ENCODE results near the gene GSDMA. TPM values are rescaled to one million over a fixed set of nuclear protein-coding genes. Genes with fewer than 3 reads are reported as not detected.

GSDMA gene
- total and polyA plus RNA-seq, 9 of the 15 experiments (the other 6 are each of a cell fraction or from before 2014, with no cell fraction given), result 0.04 to 0.13 (median 0.07) TPM; not detected in 2

GRCh38 chr17:40015005-40015997 is 52.5 kb downstream of the GSDMA start, which contains the start of gene CSF3:
Gene CSF3, plus strand, starts transcription at chr17:40015440. Its CDS starts 35 bp downstream, at chr17:40015475.
- no peaks in the 10 kb centered on the region for H3K27me3 ChIP-seq (ENCODE audit: control insufficient read depth in 2 of 2, insufficient read depth in 2 of 2, low read length in 2 of 2)
- no peak for ATAC-seq
- WGBS (ENCODE audit: insufficient coverage, low coverage, missing lambda C conversion rate), result 55% methylated on average over 18 of the region's 20 CpGs
- no peak for DNase-seq (ENCODE audit: extremely low read depth in 1 of 4, low spot score in 3 of 4)
- no peaks in the 10 kb centered on the region for H4K20me1 ChIP-seq (replicated peaks; ENCODE audit: control insufficient read depth, insufficient read depth, low read length)
- no peak for FAIRE-seq
- H3K9me1 ChIP-seq (ENCODE audit: control insufficient read depth, insufficient read depth, low read length), result no peaks in the 10 kb centered on the region
- no peak within 1 kb of the TSS for H3K27ac ChIP-seq (ENCODE audit: extremely low read depth, low read depth, low read length)
- intact Hi-C loops (cut with micrococcal nuclease), result loop anchor here (10.0 kb wide), 2 partner anchors 150 to 340 kb away; no protein-coding TSS in a partner anchor
- peak within 1 kb of the TSS; percentile 68 for H2AFZ ChIP-seq (ENCODE audit: low read depth, low read length)
- H3K79me2 ChIP-seq (ENCODE audit: control insufficient read depth, insufficient read depth, low read length), result no peaks in the 10 kb centered on the region
- CTCF ChIA-PET (ENCODE audit: low intra/inter-chr PET ratio), result interaction anchor here (2.9 kb wide), 1 partner anchor 97 kb away, joined by 15 read pairs; no protein-coding TSS in a partner anchor
- in situ Hi-C loops (cut with MboI), result loop anchor here (10.0 to 25.0 kb wide), 2 partner anchors 272 to 340 kb away; partner anchors contain the start of gene CDC6
- H3K9ac ChIP-seq (ENCODE audit: insufficient read depth in 1 of 2, low read depth in 2 of 2, low read length in 2 of 2), result peak within 1 kb of the TSS in 1 of 2 experiments; percentile 77; a peak in 2 of 4 replicates
- no peak within 1 kb of the TSS for H3K4me3 ChIP-seq
- H3K36me3 ChIP-seq (ENCODE audit: control insufficient read depth, insufficient read depth, low read length), result peaks cover 19% of the 10 kb centered on the region; the same call in 1 of the 3 replicates
- BruUV-seq (replicated peaks), result no TSS peak
- peak; percentile 43; the same call in 1 of the 2 replicates for TF ChIP-seq FOXA1 (IDR thresholded peaks at IDR 0.05; ENCODE audit: borderline replicate concordance)
- TF ChIP-seq MCM3 (IDR thresholded peaks at IDR 0.05), result no peak
- TF ChIP-seq PHB (CRISPR knock-in tag; IDR thresholded peaks at IDR 0.05), result no peak
- H3K4me1 ChIP-seq (replicated peaks in 1 of 2; ENCODE audit: control insufficient read depth in 2 of 2, insufficient read depth in 2 of 2, low read length in 2 of 2), result peaks cover 5 to 64% of the 10 kb centered on the region in 2 experiments; a peak in 3 of 5 replicates
- H3K4me2 ChIP-seq (ENCODE audit: insufficient read depth, low read length), result no peak within 1 kb of the TSS
- POLR2A ChIA-PET, result interaction anchor here (0.5 to 1.2 kb wide), 6 partner anchors 16 to 196 kb away, joined by 3 to 6 read pairs (median 4); partner anchors contain the start of gene NR1D1
- no peaks in the 10 kb centered on the region for H3K9me3 ChIP-seq (replicated peaks; ENCODE audit: control insufficient read depth, insufficient read depth, low read depth, low read length)

Data from K562 (cell line).